ENCODE measurements around the gene RAD51B.
"Not testable (repeated sequence)": the region's sequence is repeated elsewhere in the genome, so short reads cannot be mapped to it uniquely, and the experiment has no call there.

RAD51B gene

GRCh38 chr14:67967206-67967605 lies 147.6 kb downstream of the RAD51B start:
- no peaks in the 10 kb centered on the region for H3K36me3 ChIP-seq (ENCODE audit: control insufficient read depth, insufficient read depth, low read length)
- WGBS, 2 experiments (ENCODE audit: insufficient coverage in 2 of 2): 83 to 100% methylated on average over 1 of the region's 1 CpG
- no peaks in the 10 kb centered on the region for H3K4me1 ChIP-seq (ENCODE audit: control insufficient read depth, insufficient read depth, low read length, poor library complexity, severe bottlenecking)
- no peak overlapping the region for H3K27ac ChIP-seq (ENCODE audit: low read depth, low read length, severe bottlenecking)
- peaks cover 3% of the 10 kb centered on the region for H3K9me3 ChIP-seq (ENCODE audit: control insufficient read depth, low read length)
- no peak overlapping the region for H3K4me3 ChIP-seq (ENCODE audit: extremely low read depth, insufficient read depth, low read length, poor library complexity, severe bottlenecking)

GRCh38 chr14:67967970-67968369 lies 148.4 kb downstream of the RAD51B start:
- not testable (repeated sequence) for H3K27ac ChIP-seq (ENCODE audit: low read depth, low read length, severe bottlenecking); H3K4me3 ChIP-seq (ENCODE audit: extremely low read depth, insufficient read depth, low read length, poor library complexity, severe bottlenecking); H3K9me3 ChIP-seq (ENCODE audit: control insufficient read depth, low read length); H3K4me1 ChIP-seq (ENCODE audit: control insufficient read depth, insufficient read depth, low read length, poor library complexity, severe bottlenecking); H3K36me3 ChIP-seq (ENCODE audit: control insufficient read depth, insufficient read depth, low read length)
- WGBS, 2 experiments (ENCODE audit: insufficient coverage in 2 of 2): 90% methylated on average over 2 of the region's 2 CpGs

GRCh38 chr14:67970923-67971322 lies 151.3 kb downstream of the RAD51B start:
- 65% methylated on average over 2 of the region's 4 CpGs; no CpG with 5 or more reads in 1 of the 2 experiments for WGBS, 2 experiments (ENCODE audit: insufficient coverage in 2 of 2)

GRCh38 chr14:67971627-67972625 lies 152.3 kb downstream of the RAD51B start:
- Histone ChIP-seq H3K4me1 (ENCODE audit: control insufficient read depth, insufficient read depth, low read length, poor library complexity, severe bottlenecking) (no peaks in the 10 kb centered on the region), H3K4me3 (ENCODE audit: extremely low read depth, insufficient read depth, low read length, poor library complexity, severe bottlenecking) (no peak overlapping the region), H3K27ac (ENCODE audit: low read depth, low read length, severe bottlenecking) (no peak overlapping the region), H3K9me3 (ENCODE audit: control insufficient read depth, low read length) (peaks cover 3% of the 10 kb centered on the region), H3K36me3 (ENCODE audit: control insufficient read depth, insufficient read depth, low read length) (no peaks in the 10 kb centered on the region)
- 100% methylated on average over 2 of the region's 4 CpGs; no CpG with 5 or more reads in 1 of the 2 experiments for WGBS, 2 experiments (ENCODE audit: insufficient coverage in 2 of 2)

More at GRCh38 chr14:67970923-67971322, 151.3 kb downstream of the RAD51B start:
- H3K27ac ChIP-seq (ENCODE audit: low read depth, low read length, severe bottlenecking): no peak overlapping the region
- H3K4me3 ChIP-seq (ENCODE audit: extremely low read depth, insufficient read depth, low read length, poor library complexity, severe bottlenecking): no peak overlapping the region
- H3K36me3 ChIP-seq (ENCODE audit: control insufficient read depth, insufficient read depth, low read length): no peaks in the 10 kb centered on the region
- H3K9me3 ChIP-seq (ENCODE audit: control insufficient read depth, low read length): peaks cover 3% of the 10 kb centered on the region
- H3K4me1 ChIP-seq (ENCODE audit: control insufficient read depth, insufficient read depth, low read length, poor library complexity, severe bottlenecking): no peaks in the 10 kb centered on the region

- no peaks in the 10 kb centered on the region for H3K36me3 ChIP-seq (ENCODE audit: control insufficient read depth, insufficient read depth, low read length)
- H3K4me3 ChIP-seq (ENCODE audit: extremely low read depth, insufficient read depth, low read length, poor library complexity, severe bottlenecking): no peak overlapping the region
- no peak overlapping the region for H3K27ac ChIP-seq (ENCODE audit: low read depth, low read length, severe bottlenecking)
- H3K9me3 ChIP-seq (ENCODE audit: control insufficient read depth, low read length): peaks cover 3% of the 10 kb centered on the region
- H3K4me1 ChIP-seq (ENCODE audit: control insufficient read depth, insufficient read depth, low read length, poor library complexity, severe bottlenecking): no peaks in the 10 kb centered on the region
Observed at GRCh38 chr14:67973436-67973835, 153.9 kb downstream of the RAD51B start.

- no peak overlapping the region for H3K27ac ChIP-seq (ENCODE audit: low read depth, low read length, severe bottlenecking)
- H3K4me1 ChIP-seq (ENCODE audit: control insufficient read depth, insufficient read depth, low read length, poor library complexity, severe bottlenecking): no peaks in the 10 kb centered on the region
- H3K4me3 ChIP-seq (ENCODE audit: extremely low read depth, insufficient read depth, low read length, poor library complexity, severe bottlenecking): no peak overlapping the region
- no peaks in the 10 kb centered on the region for H3K9me3 ChIP-seq (ENCODE audit: control insufficient read depth, low read length)
- no peaks in the 10 kb centered on the region for H3K36me3 ChIP-seq (ENCODE audit: control insufficient read depth, insufficient read depth, low read length)
- WGBS, 2 experiments (ENCODE audit: insufficient coverage in 2 of 2): 93 to 96% methylated on average over 5 to 6 of the region's 6 CpGs
Observed at GRCh38 chr14:67975470-67975869, 155.9 kb downstream of the RAD51B start.

- H3K9me3 ChIP-seq (ENCODE audit: control insufficient read depth, low read length): no peaks in the 10 kb centered on the region
- no peak overlapping the region for H3K27ac ChIP-seq (ENCODE audit: low read depth, low read length, severe bottlenecking)
- WGBS, 2 experiments (ENCODE audit: insufficient coverage in 2 of 2): no CpG with 5 or more reads among the region's 1 CpG
- H3K4me1 ChIP-seq (ENCODE audit: control insufficient read depth, insufficient read depth, low read length, poor library complexity, severe bottlenecking): no peaks in the 10 kb centered on the region
- no peak overlapping the region for H3K4me3 ChIP-seq (ENCODE audit: extremely low read depth, insufficient read depth, low read length, poor library complexity, severe bottlenecking)
- H3K36me3 ChIP-seq (ENCODE audit: control insufficient read depth, insufficient read depth, low read length): no peaks in the 10 kb centered on the region
Observed at GRCh38 chr14:67977434-67978034, 158.0 kb downstream of the RAD51B start.

GRCh38 chr14:67978749-67979148 lies 159.2 kb downstream of the RAD51B start:
- Histone ChIP-seq H3K4me1 (ENCODE audit: control insufficient read depth, insufficient read depth, low read length, poor library complexity, severe bottlenecking) (no peaks in the 10 kb centered on the region), H3K36me3 (ENCODE audit: control insufficient read depth, insufficient read depth, low read length) (no peaks in the 10 kb centered on the region), H3K4me3 (ENCODE audit: extremely low read depth, insufficient read depth, low read length, poor library complexity, severe bottlenecking) (no peak overlapping the region), H3K27ac (ENCODE audit: low read depth, low read length, severe bottlenecking) (no peak overlapping the region), H3K9me3 (ENCODE audit: control insufficient read depth, low read length) (no peaks in the 10 kb centered on the region)

- H3K9me3 ChIP-seq (ENCODE audit: control insufficient read depth, low read length): no peaks in the 10 kb centered on the region
- 75 to 80% methylated on average over 2 of the region's 3 CpGs for WGBS, 2 experiments (ENCODE audit: insufficient coverage in 2 of 2)
- H3K4me3 ChIP-seq (ENCODE audit: extremely low read depth, insufficient read depth, low read length, poor library complexity, severe bottlenecking): no peak overlapping the region
- H3K4me1 ChIP-seq (ENCODE audit: control insufficient read depth, insufficient read depth, low read length, poor library complexity, severe bottlenecking): no peaks in the 10 kb centered on the region
- no peaks in the 10 kb centered on the region for H3K36me3 ChIP-seq (ENCODE audit: control insufficient read depth, insufficient read depth, low read length)
- H3K27ac ChIP-seq (ENCODE audit: low read depth, low read length, severe bottlenecking): no peak overlapping the region
Observed at GRCh38 chr14:67982711-67983608, 163.4 kb downstream of the RAD51B start.

- no peaks in the 10 kb centered on the region for H3K36me3 ChIP-seq (ENCODE audit: control insufficient read depth, insufficient read depth, low read length)
- no peaks in the 10 kb centered on the region for H3K4me1 ChIP-seq (ENCODE audit: control insufficient read depth, insufficient read depth, low read length, poor library complexity, severe bottlenecking)
- no peak overlapping the region for H3K4me3 ChIP-seq (ENCODE audit: extremely low read depth, insufficient read depth, low read length, poor library complexity, severe bottlenecking)
- H3K27ac ChIP-seq (ENCODE audit: low read depth, low read length, severe bottlenecking): no peak overlapping the region
- no peaks in the 10 kb centered on the region for H3K9me3 ChIP-seq (ENCODE audit: control insufficient read depth, low read length)
Observed at GRCh38 chr14:67984274-67984673, 164.7 kb downstream of the RAD51B start.

Measured in mesodermal cell (in vitro differentiated cells).